GM19328 (cell line): ENCODE results near the gene USP13.
"Not testable (repeated sequence)": the region's sequence is repeated elsewhere in the genome, so short reads cannot be mapped to it uniquely, and the experiment has no call there.

Experiments used
- ATAC-seq: cut with Tn5 transposase; IDR thresholded peaks from one replicate; pipeline ENCODE4 v1.9.1; 2021; ENCODE audit warnings: mild to moderate bottlenecking, moderate library complexity; ENCODE audit not compliant: unreplicated experiment

Gene USP13

GRCh38 chr3:179775416-179776122 lies 122.7 kb downstream of the USP13 start:
- no peak for ATAC-seq

DNA sequence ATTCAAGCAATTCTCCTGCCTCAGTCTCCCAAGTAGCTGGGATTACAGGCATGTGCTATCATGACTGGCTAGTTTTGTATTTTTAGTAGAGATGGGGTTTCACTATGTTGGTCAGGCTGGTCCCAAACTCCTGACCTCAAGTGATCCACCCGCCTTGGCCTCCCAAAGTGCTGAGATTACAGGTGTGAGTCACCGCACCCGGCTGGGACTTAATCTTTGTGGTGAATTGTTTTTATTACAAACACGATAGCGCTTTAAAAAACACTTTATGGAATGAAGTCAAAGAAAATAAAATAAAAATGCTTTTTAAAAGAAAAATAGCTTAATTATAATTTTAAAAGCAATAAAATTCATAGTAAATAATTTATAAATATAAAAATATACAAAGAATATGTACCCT lies 130.0 kb downstream of the USP13 start:
- ATAC-seq = not testable (repeated sequence)

DNA sequence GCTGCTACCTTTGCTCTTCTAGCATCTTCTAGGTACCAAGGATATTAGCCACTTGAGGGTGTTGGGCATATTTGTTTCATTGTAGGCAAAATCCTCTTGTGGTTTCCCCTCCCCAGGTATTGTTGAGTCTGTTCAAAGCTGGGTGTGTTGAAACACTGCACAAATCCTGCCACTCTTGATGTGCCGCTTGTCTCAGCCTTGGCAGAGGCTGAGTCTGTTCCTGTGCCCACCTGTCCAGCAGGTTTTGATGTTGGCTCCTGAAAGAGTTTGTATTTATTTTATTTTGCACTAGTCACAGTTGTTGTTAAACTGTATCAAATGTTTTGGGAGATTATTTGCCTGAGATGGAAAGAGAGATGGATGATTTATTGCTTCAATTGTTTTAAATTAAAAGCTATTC lies 136.2 kb downstream of the USP13 start:
- no peak for ATAC-seq

- ATAC-seq = no peak
Observed at GRCh38 chr3:179791793-179792192, 139.0 kb downstream of the USP13 start.

DNA sequence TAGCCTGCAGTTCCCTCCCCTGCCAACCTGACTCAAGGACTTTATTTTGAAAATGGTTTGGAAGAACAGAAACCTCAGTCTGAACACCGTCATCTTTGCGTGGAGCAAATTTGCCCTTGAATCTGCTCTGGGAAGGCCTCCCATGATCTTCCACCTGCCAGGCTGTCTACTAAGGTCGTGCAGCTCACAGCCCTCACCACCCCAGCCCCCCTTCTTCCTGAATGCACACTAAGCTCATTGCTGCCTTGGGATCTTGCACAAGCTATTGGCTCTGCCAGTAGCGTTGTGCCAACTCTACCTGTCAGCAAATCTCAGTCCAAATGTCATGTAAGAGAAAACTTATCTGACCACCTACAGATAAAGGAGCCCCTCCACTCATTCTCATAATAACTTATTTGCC lies 141.5 kb downstream of the USP13 start:
- no peak for ATAC-seq

DNA sequence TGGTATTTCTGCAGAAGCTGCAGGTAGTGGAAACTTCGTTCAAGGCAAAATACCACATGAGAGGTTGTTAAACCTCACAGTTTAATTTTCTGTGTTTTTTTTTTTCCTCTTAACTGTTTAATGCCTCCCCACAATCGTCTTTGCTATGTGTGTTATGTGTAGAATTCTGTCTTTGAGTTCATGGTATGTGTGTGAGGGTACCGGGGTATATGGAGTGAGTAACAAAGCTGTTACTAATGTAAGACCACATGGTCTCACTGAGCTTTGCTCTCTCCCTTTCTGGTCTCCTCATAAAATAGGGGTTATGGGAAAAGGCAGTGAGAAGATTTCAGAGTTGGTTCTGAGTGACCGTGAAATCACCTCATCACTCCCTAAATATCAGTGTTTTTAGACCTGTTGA lies 143.6 kb downstream of the USP13 start:
- no peak for ATAC-seq

- no peak for ATAC-seq
Observed at GRCh38 chr3:179797192-179797591, 144.4 kb downstream of the USP13 start.

GRCh38 chr3:179801263-179801662 lies 148.4 kb downstream of the USP13 start:
- no peak for ATAC-seq

DNA sequence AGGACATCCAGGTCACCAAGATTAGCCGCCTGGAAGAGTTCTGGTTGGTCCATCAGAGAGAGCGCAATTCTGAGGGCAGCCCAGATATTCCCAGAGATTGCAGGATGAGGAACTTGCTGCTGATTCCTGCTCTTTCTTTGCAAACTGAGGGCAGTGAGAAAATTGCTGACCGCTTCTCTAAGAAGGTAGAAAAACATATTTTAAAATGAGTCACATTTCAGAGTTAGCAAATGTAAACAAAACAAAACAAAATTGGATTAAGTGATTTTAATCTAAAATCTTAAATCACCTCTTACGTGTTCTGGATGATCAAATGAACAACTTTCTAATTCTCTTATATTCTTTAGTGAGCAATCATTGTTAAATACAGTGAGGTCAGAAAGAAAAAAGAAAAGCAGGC lies 149.0 kb downstream of the USP13 start:
- no peak for ATAC-seq

DNA sequence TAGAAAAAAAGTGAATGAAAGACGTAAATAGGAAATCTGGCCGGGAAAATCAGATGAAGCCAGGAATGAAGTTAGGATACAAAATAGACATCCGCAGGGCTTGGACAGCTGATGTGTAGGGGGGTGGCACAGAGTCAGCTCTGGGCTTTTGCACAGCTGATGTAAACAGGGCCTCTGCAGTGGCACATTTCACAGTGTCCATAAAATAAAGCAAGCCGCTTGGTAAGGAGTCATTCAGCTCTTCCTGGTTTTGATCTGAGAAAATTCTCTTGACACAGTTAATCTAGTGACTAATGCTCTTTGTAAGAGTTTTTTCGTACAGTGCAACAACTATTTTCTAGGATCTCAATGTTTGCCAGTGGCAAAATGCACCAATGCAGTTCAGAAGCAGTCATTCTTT lies 153.3 kb downstream of the USP13 start:
- no peak for ATAC-seq

GRCh38 chr3:179807588-179807987 lies 154.7 kb downstream of the USP13 start:
- ATAC-seq = no peak

GRCh38 chr3:179809639-179810038 lies 156.8 kb downstream of the USP13 start:
- ATAC-seq = no peak

DNA sequence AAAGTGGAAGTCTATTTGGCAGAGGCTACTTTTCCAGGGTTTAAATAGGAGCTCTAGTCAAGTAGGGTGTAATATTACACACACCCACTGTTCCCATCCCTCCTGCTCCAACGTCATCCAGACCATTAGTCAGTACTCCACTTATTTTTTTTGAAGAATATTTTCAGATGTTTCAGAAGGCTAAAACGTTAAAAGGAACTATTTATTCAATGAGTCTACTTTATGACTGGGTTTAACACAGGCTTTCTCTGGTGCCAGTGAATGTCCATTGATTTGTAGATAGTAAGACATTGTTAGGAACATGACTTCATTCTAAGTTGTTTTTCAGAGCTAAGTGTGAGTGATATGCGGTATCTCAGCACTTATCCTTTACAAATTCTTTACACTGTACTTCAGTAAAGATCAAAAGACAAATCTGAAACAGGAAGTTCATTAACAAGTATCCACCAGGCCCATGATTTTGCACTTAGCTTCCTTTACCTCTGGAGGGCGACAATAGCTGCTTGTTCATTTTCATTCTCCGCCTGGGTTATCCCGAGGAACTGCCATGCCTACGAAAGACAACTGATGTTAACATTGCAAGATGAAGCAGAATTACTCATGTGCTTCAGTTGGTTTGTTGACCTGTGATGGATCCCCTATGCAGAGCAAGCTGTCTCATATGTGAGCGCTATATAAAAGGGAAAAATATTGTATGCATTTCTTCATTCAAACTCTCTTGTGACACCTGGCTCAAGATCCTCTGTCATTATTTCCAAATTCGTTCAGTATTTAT lies 158.7 kb downstream of the USP13 start:
- peak; percentile 97 for ATAC-seq

GRCh38 chr3:179812096-179812382 lies 159.2 kb downstream of the USP13 start:
- ATAC-seq = no peak

DNA sequence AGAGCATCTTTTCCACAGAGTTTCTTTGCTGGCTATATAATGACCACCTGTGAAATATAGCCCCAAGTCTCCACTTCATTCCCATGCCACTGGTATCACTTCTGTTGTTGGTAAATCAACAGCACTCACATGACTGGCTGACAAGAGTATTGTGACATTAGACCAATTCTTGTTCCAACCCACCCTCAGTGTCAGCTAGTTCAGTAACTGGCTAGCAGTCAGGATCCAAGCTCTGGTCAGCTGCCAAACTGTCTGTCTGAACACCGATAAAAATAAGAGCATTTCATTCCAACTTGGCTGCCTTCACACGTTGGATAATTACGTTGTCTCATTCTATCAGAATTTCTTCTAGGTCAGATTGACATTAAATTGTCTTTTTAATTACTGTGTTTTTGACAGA lies 166.5 kb downstream of the USP13 start:
- no peak for ATAC-seq

DNA sequence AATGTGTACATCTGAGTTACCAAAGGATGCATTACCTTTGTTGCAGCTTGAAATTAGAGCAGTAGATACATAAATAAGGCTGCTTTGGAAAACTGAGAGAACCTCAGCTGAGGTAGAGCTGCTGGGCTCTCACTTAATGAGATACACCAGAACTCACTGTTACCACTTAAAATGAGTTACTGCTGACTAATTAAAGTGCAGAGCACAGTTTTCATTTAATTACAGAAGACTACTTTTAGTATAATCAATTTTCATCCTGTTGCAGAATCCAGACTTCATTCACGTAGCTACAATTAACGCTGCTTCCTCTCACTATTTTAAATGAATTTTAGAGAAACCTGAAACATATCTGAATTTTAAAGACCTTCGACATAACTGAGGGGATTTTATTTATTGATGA lies 169.5 kb downstream of the USP13 start:
- ATAC-seq = no peak

- no peak for ATAC-seq
Observed at GRCh38 chr3:179825527-179826246, 172.8 kb downstream of the USP13 start.

DNA sequence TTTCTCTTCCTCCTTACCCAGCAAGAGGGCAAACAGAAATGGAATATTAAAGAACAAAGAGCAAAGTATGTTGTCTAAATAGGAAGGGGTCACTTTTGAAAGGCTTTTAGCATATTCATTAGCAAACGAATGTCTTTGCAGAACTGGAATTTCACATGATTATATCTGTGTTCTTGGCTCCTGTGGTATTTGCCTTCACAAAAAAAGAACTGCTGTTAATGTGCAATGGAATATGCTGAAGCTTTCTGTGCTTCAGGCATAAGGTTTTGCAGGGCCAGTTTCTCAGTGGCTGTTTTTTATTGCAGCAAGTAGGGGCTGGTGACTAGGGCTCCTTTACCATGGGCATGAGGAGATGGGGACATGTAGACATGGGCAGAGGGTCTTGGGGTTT lies 173.4 kb downstream of the USP13 start:
- ATAC-seq = no peak

- no peak for ATAC-seq
Observed at GRCh38 chr3:179828738-179829137, 175.9 kb downstream of the USP13 start.

GRCh38 chr3:179829401-179829800 lies 176.6 kb downstream of the USP13 start:
- ATAC-seq = no peak

GRCh38 chr3:179832333-179832854 lies 179.6 kb downstream of the USP13 start:
- ATAC-seq = no peak

- ATAC-seq = no peak
Observed at GRCh38 chr3:179833294-179833693, 180.5 kb downstream of the USP13 start.
